HG03175 (cell line): ENCODE measurements around the gene PHF14.
"Not testable (repeated sequence)": the region's sequence is repeated elsewhere in the genome, so short reads cannot be mapped to it uniquely, and the experiment has no call there.

Source experiments
- ATAC-seq: cut with Tn5 transposase; IDR thresholded peaks from one replicate; pipeline ENCODE4 v1.9.1; 2021; ENCODE audit warnings: mild to moderate bottlenecking, moderate library complexity; ENCODE audit not compliant: unreplicated experiment

Gene PHF14, protein sequence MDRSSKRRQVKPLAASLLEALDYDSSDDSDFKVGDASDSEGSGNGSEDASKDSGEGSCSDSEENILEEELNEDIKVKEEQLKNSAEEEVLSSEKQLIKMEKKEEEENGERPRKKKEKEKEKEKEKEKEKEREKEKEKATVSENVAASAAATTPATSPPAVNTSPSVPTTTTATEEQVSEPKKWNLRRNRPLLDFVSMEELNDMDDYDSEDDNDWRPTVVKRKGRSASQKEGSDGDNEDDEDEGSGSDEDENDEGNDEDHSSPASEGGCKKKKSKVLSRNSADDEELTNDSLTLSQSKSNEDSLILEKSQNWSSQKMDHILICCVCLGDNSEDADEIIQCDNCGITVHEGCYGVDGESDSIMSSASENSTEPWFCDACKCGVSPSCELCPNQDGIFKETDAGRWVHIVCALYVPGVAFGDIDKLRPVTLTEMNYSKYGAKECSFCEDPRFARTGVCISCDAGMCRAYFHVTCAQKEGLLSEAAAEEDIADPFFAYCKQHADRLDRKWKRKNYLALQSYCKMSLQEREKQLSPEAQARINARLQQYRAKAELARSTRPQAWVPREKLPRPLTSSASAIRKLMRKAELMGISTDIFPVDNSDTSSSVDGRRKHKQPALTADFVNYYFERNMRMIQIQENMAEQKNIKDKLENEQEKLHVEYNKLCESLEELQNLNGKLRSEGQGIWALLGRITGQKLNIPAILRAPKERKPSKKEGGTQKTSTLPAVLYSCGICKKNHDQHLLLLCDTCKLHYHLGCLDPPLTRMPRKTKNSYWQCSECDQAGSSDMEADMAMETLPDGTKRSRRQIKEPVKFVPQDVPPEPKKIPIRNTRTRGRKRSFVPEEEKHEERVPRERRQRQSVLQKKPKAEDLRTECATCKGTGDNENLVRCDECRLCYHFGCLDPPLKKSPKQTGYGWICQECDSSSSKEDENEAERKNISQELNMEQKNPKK

DNA sequence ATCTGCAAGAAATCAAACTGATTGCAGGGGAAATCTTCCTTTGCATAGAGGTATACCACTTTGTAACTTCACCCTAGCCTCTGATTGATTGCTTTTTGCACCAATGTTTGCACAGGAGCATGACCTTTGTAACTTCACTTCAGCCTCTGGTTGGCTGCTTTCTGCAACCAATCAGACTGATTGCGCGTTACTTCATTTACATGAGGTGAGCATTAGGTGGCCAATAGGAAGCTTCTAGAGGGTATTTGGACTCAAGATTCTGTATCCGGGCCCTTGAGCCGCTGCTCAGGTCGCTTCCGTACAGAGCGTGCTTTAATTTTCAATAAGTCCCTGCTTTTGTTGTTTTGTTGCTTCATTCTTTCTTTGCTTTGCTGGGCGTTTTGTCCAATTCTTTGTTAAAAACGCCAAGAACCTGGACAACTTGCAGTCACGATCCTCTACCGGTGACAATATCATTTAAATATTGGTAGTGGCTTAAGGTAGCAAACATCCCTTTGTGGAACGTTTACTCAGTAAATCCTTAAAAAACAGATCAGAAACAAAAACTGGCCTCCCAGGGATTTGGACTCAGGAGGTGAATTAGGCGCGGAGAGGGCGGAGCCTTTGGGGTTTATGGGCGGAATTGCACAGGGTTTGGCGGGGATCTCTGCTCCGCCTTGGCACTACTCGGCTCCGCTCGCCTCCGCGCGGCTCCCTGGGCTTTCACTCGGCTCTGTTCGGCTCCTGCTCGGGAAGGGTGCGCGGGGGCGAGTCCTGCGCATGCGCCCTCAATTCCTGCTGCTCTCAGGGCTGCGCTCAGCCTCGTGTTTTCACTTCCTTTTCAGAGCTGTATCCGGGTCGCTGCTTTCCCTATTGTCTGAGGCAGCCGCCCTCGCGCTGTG, at the start of gene PHF14:
Gene PHF14, plus strand, starts transcription at position 812 of the 881 bp plus-strand sequence. CDS start 452 bp downstream, outside the sequence.
- ATAC-seq = peak; percentile 98

DNA sequence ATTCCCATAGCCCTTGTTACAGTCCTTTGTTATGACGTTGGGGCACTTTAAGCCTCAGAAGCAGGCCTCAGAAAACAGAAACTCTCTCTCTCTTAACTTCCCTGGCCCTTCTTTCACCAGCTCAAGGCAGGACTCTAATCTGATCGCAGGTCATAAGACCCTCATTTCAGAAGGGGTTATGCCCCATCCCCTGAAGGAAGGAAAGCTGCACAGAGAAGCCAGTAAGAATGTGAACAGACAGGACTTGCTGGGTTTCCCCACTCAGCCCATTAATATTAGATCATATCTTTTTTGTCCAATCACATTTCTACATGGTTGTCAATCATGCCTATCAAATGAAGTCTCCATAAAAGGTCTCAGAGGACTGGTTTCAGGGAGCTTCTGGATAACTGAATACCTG, 49.3 kb upstream of the PHF14 start:
- no peak for ATAC-seq

DNA sequence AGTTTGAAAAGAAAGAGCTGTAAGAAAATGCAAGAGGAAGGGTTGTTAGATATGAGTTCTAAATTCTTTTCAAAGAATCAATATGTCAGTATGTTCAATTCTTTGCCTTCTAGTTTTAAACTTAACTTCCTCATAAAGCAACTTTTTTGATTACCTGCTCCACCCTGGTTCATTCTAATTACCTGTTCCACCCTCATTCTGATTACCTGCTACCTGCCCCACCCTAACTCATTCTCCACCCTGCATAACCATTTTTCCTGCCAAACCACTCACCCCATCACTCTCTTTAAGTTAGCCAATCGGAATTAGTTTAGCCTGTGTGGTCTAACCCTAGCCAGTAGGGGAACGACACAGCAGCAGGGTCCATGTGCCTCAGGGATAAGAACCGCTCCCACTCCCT, 45.5 kb upstream of the PHF14 start:
- not testable (repeated sequence) for ATAC-seq

DNA sequence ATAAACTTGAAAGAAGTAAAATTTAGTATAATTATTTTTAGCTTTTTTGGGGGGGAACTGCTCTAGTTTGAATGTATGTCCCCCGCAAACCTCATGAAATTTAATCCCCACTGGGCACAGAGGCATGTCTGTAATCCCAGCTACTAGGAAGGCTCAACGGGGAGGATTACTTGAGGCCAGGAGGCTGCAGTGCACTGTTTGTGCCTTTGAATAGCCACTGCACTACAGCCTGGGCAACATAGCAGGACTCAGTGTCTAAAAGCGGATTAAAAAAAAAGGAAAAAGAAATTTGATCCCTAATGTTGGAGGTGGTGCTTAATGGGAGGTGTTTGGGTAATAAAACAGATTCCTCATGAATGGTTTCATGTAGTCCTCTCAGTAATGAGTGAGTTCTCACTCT, 43.1 kb upstream of the PHF14 start:
- no peak for ATAC-seq

DNA sequence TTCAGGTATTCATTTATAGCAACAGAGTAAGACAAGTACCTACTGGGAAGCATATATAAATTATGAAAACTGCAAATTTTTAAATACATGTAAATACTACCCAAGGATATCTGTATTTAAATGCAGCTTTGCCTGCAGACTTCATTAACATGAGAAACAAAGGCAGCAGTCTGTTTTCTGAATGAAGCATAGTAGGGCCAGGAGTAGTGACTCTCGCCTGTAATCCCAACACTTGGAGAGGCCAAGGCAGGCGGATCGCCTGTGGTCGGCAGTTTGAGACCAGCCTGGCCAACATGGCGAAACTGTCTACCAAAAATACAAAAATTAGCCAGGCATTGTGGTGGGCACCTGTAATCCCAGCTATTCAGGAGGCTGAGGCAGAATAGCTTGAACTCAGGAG, 42.5 kb upstream of the PHF14 start:
- ATAC-seq = no peak

DNA sequence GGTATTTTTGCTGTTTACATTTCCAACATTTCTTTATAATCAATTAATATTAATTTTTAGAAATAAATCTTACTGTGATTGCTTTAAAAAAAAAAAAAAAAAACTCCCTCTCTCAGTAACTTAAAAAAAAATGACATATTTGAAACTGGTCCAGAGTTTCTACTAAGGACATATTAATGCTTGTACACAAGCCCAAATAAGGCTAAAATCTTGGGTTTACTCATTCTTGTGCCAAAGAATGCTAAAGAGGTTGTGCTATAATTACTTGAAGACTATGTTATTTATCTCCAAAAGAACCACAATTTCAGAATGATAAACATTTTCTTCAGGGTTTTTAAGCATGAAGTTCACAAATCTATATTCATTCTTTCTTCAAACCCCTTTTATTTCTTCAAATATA, 39.4 kb upstream of the PHF14 start:
- ATAC-seq = no peak

DNA sequence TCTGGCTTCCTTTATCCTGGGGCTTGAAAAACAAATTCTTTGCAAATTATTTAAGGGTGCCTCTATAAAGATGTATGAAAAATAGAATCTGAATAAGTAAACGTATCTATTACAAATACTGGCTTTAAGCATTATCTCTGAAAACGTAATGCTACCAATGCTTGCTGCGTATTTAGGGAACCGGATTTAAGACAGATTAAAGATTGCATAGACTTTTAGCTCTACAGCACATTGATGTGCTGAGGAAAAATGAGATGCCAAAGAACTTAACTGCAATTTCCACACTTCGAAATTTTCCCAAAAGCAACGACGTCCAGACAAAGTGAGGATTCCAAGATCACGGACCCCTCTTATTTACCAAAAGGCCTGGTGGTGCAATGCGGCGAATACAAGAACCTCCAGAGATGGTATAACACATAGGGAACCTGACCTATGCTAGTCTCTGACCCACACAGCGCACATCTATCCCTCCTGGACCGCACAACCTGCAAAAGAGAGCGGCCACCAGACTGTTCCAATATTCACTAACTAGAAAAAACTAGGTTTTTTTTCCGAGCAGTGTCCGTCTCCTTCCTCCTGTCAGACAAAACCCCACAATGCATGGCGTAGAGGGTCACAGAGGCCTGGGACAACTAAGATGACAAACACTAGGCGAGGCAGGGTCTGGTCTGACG, 34.3 kb upstream of the PHF14 start:
- peak; percentile 17 for ATAC-seq

DNA sequence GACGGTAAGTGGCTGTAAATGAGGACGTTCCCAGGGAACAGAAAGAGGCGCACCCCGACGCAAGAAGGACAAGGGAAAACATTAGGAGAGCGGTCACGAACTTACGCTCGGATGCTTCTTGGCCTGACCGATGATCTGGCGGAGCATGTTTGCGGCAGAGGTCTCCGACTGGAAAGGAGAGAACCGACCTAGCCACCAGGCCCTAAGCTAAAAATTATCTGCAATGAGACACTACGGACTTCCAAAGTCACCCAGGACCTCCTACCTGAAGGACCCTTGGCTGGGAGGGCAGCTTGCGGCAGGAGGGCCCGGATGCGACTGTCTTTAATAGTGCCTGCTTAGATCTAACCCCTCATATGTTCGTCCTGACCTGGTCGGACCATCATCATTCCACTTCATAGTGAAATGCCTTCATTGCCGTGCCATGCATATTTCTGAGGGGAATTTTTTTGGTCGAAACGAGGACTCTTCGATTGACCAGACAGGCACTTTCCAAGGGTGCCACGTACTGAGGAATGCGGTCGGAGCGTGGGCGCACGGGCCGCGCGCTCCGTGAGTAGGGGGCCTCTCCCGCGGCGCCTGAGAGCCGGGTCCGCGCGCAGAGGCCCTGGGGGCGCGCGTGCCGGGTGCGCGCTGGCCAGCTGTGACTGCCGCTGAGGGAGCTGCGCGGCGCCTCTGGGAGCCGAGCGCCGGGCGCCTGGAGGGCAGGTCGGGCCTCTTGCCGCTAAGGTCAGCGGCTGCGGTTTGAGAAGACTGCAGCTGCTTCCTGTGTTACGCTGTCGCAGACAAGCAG, 33.6 kb upstream of the PHF14 start:
- ATAC-seq = peak; percentile 92

DNA sequence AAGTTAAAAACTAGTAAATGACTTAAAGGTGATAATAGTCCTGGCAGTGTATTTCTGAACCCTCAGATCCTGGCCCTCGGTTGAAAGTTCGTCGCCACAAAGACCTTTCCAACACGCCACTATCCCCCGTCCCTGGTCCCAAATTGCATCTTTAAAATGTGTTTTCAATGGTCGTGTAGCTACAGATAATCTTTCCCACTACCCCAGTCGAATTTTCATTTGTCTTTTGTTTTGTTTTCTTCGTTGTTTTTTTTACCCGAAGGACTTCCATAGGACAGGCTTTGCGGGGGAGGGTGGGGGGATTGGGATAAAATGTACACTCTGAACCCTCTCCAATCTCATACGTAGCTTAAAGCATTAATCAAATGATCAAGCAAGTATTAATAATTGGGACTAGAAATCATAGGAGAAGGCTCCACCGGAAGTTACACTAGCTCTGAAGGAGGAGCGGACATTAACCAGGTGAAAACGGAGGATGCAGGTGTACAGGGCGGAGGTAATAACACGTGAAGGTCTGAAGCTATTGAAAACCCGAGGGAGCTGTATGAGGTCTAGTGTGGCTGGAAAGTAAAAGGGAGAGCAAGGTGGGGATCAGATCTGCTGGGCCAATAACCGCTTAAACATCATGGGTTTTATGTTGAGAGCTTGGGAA, 32.8 kb upstream of the PHF14 start:
- no peak for ATAC-seq

DNA sequence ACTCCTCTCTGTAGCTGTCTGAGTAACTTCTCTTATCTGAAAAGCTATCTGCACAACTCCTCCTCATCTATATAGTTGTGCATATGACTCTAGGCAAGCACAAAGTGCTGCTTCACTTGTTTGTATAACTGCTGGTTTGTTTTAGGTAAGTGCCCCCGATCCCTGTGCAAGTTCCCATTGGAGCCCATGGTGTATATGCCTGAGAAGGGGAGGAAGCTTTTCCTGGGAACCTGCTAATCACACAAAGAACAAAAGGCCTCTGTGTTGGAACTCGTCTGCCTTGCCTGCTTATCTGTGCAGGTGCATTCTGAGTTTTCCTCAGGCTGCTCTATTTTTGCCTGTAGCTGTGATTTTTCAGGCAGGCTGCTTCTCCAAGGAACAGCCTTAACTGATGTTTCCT, 23.2 kb upstream of the PHF14 start:
- ATAC-seq = no peak

DNA sequence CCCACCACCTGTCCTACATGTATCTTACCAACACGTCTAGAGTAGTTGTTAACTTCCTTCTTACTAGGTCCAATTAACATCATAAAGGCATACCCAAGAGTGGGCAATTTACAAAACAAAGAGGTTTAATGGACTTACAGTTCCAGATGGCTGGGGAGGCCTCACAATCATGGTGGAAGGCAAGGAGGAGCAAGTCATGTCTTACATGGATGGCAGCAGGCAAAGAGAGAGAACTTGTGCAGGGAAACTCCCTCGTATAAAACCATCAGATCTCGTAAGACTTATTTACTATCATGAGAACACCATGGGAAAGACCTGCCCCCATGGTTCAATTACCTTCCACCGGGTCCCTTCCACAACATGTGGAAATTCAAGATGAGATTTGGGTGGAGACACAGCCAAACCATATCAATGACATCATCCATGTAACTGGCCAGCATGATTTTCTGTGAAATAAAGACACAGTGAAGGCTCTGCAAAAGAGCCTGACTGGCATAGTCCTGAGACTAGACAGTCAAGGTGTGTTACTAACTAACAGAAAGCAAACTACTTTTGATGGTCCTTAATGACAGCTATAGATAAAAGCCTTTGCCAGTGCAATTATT, 22.6 kb upstream of the PHF14 start:
- not testable (repeated sequence) for ATAC-seq

DNA sequence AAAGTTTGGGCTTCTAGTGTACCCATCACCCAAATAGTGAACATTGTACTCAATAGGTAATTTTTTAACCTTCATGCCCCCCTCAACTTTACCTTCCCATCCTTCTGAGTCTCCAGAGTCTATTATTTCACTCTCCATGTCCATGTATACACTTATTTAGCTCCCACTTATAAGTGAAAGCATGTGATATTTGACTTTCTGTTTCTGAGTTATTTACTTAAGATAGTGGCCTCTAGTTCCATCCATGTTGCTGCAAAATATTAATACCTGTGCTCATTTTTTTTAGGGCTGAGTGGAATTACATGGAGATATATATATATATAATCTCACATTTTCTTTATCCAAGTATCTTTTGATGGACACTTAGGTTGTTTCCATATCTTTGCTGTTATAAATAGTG, 21.1 kb upstream of the PHF14 start:
- ATAC-seq = no peak

DNA sequence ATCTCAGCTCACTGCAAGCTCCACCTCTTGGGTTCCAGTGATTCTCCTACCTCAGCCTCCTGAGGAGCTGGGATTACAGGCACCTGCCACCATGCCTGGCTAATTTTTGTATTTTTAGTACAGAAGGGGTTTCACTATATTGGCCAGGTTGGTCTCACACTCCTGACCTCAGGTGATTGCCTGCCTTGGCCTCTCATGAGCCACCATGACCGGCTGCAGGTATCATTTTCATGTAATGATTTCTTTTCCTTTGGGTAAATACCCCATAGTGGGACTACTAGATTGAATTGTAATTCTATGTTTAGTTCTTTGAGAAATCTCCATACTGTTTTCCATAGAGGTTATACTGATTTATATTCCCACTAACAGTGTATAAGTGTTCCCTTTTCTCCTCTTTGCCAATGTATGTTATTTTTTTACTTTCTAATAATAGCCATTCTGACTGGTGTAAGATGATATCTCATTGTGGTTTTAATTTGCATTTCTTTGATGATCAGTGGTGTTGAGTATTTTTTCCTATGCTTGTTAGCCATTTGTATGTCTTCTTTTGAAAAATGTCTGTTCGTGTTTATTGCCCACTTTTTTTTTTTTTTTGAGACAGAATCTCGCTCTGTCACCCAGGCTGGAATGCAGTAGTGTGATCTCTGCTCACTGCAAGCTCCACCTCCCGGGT, 20.5 kb upstream of the PHF14 start:
- ATAC-seq = not testable (repeated sequence)

DNA sequence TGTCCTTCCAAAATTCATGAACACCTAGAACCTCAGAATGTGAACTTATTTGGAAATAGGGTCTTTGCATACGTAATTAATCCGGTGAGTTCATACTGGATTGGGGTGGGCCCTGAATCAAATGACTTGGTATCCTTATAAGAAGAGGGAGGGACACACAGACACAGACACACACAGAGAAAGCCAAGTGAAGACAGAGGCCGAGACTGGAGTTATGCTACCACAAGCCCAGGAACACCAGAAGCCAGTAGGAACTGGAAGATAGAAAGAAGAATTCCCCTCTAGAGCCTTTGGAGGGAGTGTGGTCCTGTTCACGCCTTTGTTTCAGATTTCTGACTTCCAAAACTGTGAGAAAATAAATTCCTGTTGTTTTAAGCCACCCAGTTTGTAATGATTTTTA, 17.1 kb upstream of the PHF14 start:
- ATAC-seq = no peak

DNA sequence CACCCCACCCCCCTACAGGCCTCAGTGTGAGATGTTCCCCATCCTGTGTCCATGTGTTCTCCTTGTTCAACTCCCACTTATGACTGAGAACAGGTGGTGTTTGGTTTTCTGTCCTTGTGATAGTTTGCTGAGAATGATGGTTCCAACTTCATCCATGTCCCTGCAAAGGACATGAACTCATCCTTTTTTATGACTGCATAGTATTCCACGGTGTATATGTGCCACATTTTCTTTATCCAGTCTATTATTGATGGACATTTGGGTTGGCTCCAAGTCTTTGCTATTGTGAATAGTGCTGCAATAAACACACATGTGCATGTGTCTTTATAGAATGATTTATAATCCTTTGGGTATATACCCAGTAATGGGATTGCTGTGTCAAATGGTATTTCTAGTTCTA, 13.4 kb upstream of the PHF14 start:
- ATAC-seq = not testable (repeated sequence)

DNA sequence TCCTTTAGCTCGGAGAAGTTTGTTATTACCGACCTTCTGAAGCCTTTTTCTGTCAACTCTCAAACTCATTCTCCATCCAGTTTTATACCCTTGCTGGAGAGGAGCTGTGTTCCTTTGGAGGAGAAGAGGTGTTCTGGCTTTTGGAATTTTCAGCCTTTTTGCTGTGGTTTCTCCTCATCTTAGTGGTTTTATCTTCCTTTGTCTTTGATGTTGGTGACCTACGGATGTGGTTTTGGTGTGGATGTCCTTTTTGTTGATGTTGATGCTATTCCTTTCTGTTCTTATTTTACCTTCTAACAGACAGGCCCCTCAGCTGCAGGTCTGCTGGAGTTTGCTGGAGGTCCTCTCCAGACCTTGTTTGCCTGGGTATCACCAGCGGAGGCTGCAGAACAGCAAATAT, 8.7 kb upstream of the PHF14 start:
- not testable (repeated sequence) for ATAC-seq

DNA sequence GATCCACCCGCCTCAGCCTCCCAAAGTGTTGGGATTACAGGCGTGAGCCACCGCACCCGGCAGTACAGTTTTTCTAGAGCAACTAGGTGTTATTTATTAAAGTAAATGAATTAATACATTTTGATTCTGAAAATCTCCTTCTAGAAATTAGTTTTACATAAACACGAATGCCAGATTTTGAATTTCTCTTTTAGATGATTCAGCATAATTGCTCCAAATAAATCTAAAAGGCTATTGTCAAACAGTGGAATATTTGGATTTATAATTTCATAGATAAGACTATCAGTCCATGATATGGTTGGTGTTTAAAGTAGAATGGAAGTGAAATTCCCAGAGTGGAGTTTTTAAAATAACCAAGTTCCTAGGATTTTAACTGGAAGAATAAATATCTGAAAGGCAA, 1.5 kb upstream of the PHF14 start:
- ATAC-seq = no peak
